HUES6 (cell line): ENCODE measurements around the gene MYO16.

Source experiments
- H3K27ac ChIP-seq: 2 replicates; pipeline ENCODE4 v1.7.0; 2013; ENCODE audit warnings: low read depth, mild to moderate bottlenecking, low read length, inconsistent platforms
- H3K27me3 ChIP-seq: 2 replicates; pipeline ENCODE4 v1.6.1; 2013; ENCODE audit warnings: low read length; ENCODE audit not compliant: control insufficient read depth, insufficient read depth
- H3K36me3 ChIP-seq: 2 replicates; pipeline ENCODE4 v1.6.1; 2013; ENCODE audit warnings: low read length; ENCODE audit not compliant: control insufficient read depth, insufficient read depth
- H3K4me1 ChIP-seq: 2 replicates; pipeline ENCODE4 v1.6.1; 2013; ENCODE audit warnings: low read length; ENCODE audit not compliant: control insufficient read depth, insufficient read depth
- H3K4me3 ChIP-seq: 2 replicates; pipeline ENCODE4 v1.5.1; 2013; ENCODE audit warnings: low read depth, low read length
- H3K9ac ChIP-seq: one replicate; pipeline ENCODE4 v1.6.1; 2013; ENCODE audit warnings: mild to moderate bottlenecking, low read length
- H3K9me3 ChIP-seq: 2 replicates; pipeline ENCODE4 v1.6.1; 2013; ENCODE audit warnings: low read depth, low read length; ENCODE audit not compliant: control insufficient read depth, insufficient read depth

Gene MYO16

GRCh38 chr13:109253316-109253715, 623.9 kb downstream of the MYO16 start:
- no peak overlapping the region for H3K27ac ChIP-seq
- H3K27me3 ChIP-seq = no peaks in the 10 kb centered on the region
- H3K9ac ChIP-seq = no peak overlapping the region
- 0 out of 2 replicates have a peak, but pooled peaks cover 5% of the 10 kb centered on the region for H3K4me1 ChIP-seq
- peaks cover 16% of the 10 kb centered on the region; the same call in 1 of the 2 replicates for H3K9me3 ChIP-seq
- H3K36me3 ChIP-seq = no peaks in the 10 kb centered on the region
- H3K4me3 ChIP-seq = no peak overlapping the region

GRCh38 chr13:109254274-109254673, 624.9 kb downstream of the MYO16 start:
- Histone ChIP-seq H3K27me3 (no peaks in the 10 kb centered on the region), H3K9me3 (peaks cover 9% of the 10 kb centered on the region; the same call in 1 of the 2 replicates), H3K4me3 (no peak overlapping the region), H3K36me3 (no peaks in the 10 kb centered on the region), H3K4me1 (0 out of 2 replicates have a peak, but pooled peaks cover 5% of the 10 kb centered on the region), H3K27ac (no peak overlapping the region), H3K9ac (no peak overlapping the region)

- no peak overlapping the region for H3K27ac ChIP-seq
Measured at GRCh38 chr13:109255141-109255856, 625.9 kb downstream of the MYO16 start.

GRCh38 chr13:109256866-109257760, 627.7 kb downstream of the MYO16 start:
- Histone ChIP-seq H3K4me3 (no peak overlapping the region), H3K27ac (no peak overlapping the region), H3K27me3 (no peaks in the 10 kb centered on the region), H3K9me3 (peaks cover 15% of the 10 kb centered on the region; the same call in 1 of the 2 replicates), H3K4me1 (0 out of 2 replicates have a peak, but pooled peaks cover 5% of the 10 kb centered on the region), H3K9ac (no peak overlapping the region), H3K36me3 (no peaks in the 10 kb centered on the region)

More at GRCh38 chr13:109255141-109255856, 625.9 kb downstream of the MYO16 start:
- H3K9ac ChIP-seq = no peak overlapping the region
- H3K27me3 ChIP-seq = no peaks in the 10 kb centered on the region
- 0 out of 2 replicates have a peak, but pooled peaks cover 5% of the 10 kb centered on the region for H3K4me1 ChIP-seq
- H3K4me3 ChIP-seq = no peak overlapping the region
- no peaks in the 10 kb centered on the region for H3K36me3 ChIP-seq
- H3K9me3 ChIP-seq = peaks cover 8% of the 10 kb centered on the region; the same call in 1 of the 2 replicates
